Activated CD4-positive, alpha-beta T cell treated with anti-CD3 and anti-CD28 coated beads, Interleukin-10, Interleukin-2, amounts not matched to agents 100 ng/mL and 50 ng/mL, durations not matched to agents 16 hours and 8 hours (primary cell): ENCODE measurements around the gene UBL4A.

Experiments used
- DNase-seq: peaks from one replicate; pipeline ENCODE4 v3.0.0-alpha.2; 2020

Gene UBL4A

GRCh38 chrX:154481911-154482601 lies 4.4 kb downstream of the UBL4A start:
- no peak for DNase-seq

GRCh38 chrX:154481195-154481594 lies 5.2 kb downstream of the UBL4A start:
- DNase-seq = no peak

GRCh38 chrX:154478728-154479622 lies 7.4 kb downstream of the UBL4A start, which contains the start of gene LAGE3:
LAGE3 (minus strand) TSS chrX:154479281; CDS start chrX:154478915, 366 bp downstream.
- peak; percentile 95 for DNase-seq

- DNase-seq = no peak
These were observed 8.4 kb downstream of the UBL4A start for GRCh38 chrX:154477891-154478477.

GRCh38 chrX:154476821-154477220 lies 9.6 kb downstream of the UBL4A start:
- no peak for DNase-seq

- no peak for DNase-seq
These were observed 12.7 kb downstream of the UBL4A start for GRCh38 chrX:154473683-154474082.

GRCh38 chrX:154472685-154473632 lies 13.5 kb downstream of the UBL4A start:
- DNase-seq = no peak

GRCh38 chrX:154471839-154472684 lies 14.4 kb downstream of the UBL4A start:
- no peak for DNase-seq

GRCh38 chrX:154470914-154471568 lies 15.4 kb downstream of the UBL4A start:
- DNase-seq = no peak

GRCh38 chrX:154470434-154470833 lies 16.0 kb downstream of the UBL4A start:
- DNase-seq = no peak

GRCh38 chrX:154469880-154470279 lies 16.5 kb downstream of the UBL4A start:
- DNase-seq = no peak

- DNase-seq = no peak
These were observed 17.3 kb downstream of the UBL4A start for GRCh38 chrX:154469114-154469513.

GRCh38 chrX:154468217-154468616 lies 18.2 kb downstream of the UBL4A start:
- no peak for DNase-seq

GRCh38 chrX:154467556-154467955 lies 18.9 kb downstream of the UBL4A start:
- no peak for DNase-seq

- DNase-seq = no peak
These were observed 19.5 kb downstream of the UBL4A start for GRCh38 chrX:154466907-154467306.

- DNase-seq = no peak
These were observed 20.4 kb downstream of the UBL4A start for GRCh38 chrX:154466036-154466435.

GRCh38 chrX:154465601-154466000 lies 20.8 kb downstream of the UBL4A start:
- DNase-seq = no peak

- DNase-seq = no peak
These were observed 21.5 kb downstream of the UBL4A start for GRCh38 chrX:154464806-154465365.

- no peak for DNase-seq
These were observed 22.7 kb downstream of the UBL4A start for GRCh38 chrX:154463611-154464220.

GRCh38 chrX:154462396-154462795 lies 24.0 kb downstream of the UBL4A start:
- no peak for DNase-seq
